Progenitor cell of endocrine pancreas (in vitro differentiated cells): ENCODE results near the gene PXK. TPM values are rescaled to one million over a fixed set of nuclear protein-coding genes. Genes with fewer than 3 reads are reported as not detected.
A peak's percentile ranks its signal among the peaks of the same experiment; 100 is the strongest.

Experiments used
- DNase-seq: peaks from one replicate; pipeline ENCODE4 v3.0.0; 2021; ENCODE audit warnings: low spot score; ENCODE audit not compliant: unreplicated experiment
- H3K27ac Mint-ChIP-seq: 2 replicates; pipeline ENCODE4 v1.8.0; 2021; ENCODE audit warnings: mild to moderate bottlenecking, moderate library complexity, mixed read lengths
- H3K27me3 Mint-ChIP-seq: 2 replicates; pipeline ENCODE4 v1.8.0; 2021; ENCODE audit warnings: mixed read lengths
- H3K36me3 Mint-ChIP-seq: 2 replicates; pipeline ENCODE4 v1.8.0; 2022; ENCODE audit warnings: mixed read lengths; ENCODE audit not compliant: insufficient read depth
- H3K4me1 Mint-ChIP-seq: 2 replicates; pipeline ENCODE4 v1.8.0; 2021; ENCODE audit warnings: low read depth, mixed read lengths
- H3K4me3 Mint-ChIP-seq: 2 replicates; pipeline ENCODE4 v1.8.0; 2021; ENCODE audit warnings: low read depth, mild to moderate bottlenecking, moderate library complexity, mixed read lengths
- H3K9me3 Mint-ChIP-seq: 2 replicates; pipeline ENCODE4 v1.8.0; 2021; ENCODE audit warnings: low read depth, mixed read lengths
- total RNA-seq: library from RNA; stranded (reverse); gene quantifications from 2 replicates; pipeline ENCODE4 v1.2.1, GENCODE V29; 2021
- TF ChIP-seq, protein P1 (sequence below): fragments of 200-600 bp; sonication (generic); IDR thresholded peaks from one replicate; pipeline ENCODE4 v1.5.0; 2021; ENCODE audit warnings: antibody characterized with exemption, mild to moderate bottlenecking; ENCODE audit not compliant: unreplicated experiment

PXK gene
- total RNA-seq, 1 donor from 2014 or later, result 12.5 TPM

DNA sequence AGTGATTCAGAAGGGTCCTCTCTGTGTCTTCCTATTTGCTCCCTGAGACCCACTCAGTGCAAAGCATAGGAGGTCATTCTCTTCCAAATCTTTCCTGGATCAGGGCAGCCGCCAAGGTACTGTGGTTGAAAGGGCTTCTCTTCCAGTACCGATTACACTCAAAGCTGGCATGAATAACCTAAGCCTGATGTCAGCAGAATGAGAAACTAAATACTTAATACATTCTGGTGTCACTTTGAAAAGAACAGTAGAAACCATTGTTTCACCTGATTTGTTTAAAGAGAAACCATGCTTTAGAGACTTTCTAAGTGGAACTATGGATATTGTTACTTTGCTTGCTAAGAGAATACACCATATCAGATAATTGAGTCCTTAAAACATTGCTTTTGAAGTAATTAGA is 50.8 kb downstream of the PXK start:
- no peaks in the 10 kb centered on the region for H3K9me3 Mint-ChIP-seq
- no peak for DNase-seq
- H3K27me3 Mint-ChIP-seq, result no peaks in the 10 kb centered on the region
- TF ChIP-seq, protein P1, sequence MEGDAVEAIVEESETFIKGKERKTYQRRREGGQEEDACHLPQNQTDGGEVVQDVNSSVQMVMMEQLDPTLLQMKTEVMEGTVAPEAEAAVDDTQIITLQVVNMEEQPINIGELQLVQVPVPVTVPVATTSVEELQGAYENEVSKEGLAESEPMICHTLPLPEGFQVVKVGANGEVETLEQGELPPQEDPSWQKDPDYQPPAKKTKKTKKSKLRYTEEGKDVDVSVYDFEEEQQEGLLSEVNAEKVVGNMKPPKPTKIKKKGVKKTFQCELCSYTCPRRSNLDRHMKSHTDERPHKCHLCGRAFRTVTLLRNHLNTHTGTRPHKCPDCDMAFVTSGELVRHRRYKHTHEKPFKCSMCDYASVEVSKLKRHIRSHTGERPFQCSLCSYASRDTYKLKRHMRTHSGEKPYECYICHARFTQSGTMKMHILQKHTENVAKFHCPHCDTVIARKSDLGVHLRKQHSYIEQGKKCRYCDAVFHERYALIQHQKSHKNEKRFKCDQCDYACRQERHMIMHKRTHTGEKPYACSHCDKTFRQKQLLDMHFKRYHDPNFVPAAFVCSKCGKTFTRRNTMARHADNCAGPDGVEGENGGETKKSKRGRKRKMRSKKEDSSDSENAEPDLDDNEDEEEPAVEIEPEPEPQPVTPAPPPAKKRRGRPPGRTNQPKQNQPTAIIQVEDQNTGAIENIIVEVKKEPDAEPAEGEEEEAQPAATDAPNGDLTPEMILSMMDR, result no peak
- peaks cover 7% of the 10 kb centered on the region for H3K4me1 Mint-ChIP-seq
- H3K4me3 Mint-ChIP-seq, result no peak overlapping the region
- no peaks in the 10 kb centered on the region for H3K36me3 Mint-ChIP-seq
- no peak overlapping the region for H3K27ac Mint-ChIP-seq

DNA sequence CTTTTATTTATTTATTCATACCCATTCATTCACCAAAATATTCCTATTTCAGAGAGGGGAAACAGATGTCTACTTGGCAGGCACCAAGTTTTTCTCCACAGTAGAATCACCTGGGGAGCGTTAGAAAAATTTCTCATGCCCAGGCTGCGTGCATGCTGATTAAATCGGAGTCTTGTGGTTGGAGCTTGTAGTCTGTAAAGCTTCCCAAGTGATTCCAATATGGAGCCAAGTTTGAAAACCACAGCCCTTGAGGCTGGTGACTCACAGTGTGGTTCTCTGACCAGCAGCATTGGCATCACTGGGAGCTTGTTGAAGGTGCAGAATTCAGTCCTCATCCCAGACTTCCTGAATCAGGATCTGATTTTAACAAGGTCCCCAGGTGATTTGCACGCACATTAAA is 51.2 kb downstream of the PXK start:
- DNase-seq, result no peak
- Mint-ChIP-seq H3K36me3 (no peaks in the 10 kb centered on the region), H3K4me1 (peaks cover 10% of the 10 kb centered on the region), H3K27ac (no peak overlapping the region), H3K9me3 (no peaks in the 10 kb centered on the region), H3K27me3 (no peaks in the 10 kb centered on the region), H3K4me3 (no peak overlapping the region)
- TF ChIP-seq, protein P1, result no peak

DNA sequence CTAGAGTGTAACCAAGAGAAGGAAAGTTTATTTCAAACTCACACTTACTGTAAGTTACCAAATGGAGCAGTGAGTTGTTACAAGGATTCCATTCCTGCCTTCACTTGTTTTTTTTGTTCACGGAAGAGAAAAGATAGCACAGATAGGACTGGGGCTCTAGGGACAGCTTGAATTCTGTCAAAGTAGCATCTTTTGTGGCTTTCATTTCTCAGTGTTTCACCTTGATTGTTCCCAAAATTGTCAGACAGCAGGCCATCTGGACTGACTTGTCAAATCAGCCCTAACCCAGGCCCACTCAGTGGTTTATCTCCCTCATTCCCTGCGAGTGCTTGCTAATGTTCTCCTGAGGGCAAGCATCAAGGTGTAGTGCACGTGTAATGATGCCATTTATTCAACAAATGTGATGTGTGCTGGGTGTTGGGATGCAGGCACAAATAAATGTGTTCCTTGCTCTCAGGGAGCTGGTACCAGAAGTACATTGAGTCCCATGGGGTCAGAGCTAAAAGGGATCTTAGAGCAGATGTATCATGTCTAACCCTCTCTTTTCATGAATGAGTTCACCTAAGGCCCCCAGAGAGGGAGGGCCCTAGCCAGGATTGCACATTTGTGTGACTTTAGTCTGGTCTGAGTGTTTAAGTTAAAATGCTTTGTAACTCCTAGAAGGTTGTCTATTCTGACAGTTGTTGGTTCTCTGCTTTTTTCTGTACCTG is 51.8 kb downstream of the PXK start:
- no peaks in the 10 kb centered on the region for H3K36me3 Mint-ChIP-seq
- peaks cover 7% of the 10 kb centered on the region for H3K4me1 Mint-ChIP-seq
- no peak for DNase-seq
- H3K27ac Mint-ChIP-seq, result peak overlapping the region; percentile 6
- H3K27me3 Mint-ChIP-seq, result no peaks in the 10 kb centered on the region
- TF ChIP-seq, protein P1, result no peak
- no peaks in the 10 kb centered on the region for H3K9me3 Mint-ChIP-seq
- H3K4me3 Mint-ChIP-seq, result no peak overlapping the region

DNA sequence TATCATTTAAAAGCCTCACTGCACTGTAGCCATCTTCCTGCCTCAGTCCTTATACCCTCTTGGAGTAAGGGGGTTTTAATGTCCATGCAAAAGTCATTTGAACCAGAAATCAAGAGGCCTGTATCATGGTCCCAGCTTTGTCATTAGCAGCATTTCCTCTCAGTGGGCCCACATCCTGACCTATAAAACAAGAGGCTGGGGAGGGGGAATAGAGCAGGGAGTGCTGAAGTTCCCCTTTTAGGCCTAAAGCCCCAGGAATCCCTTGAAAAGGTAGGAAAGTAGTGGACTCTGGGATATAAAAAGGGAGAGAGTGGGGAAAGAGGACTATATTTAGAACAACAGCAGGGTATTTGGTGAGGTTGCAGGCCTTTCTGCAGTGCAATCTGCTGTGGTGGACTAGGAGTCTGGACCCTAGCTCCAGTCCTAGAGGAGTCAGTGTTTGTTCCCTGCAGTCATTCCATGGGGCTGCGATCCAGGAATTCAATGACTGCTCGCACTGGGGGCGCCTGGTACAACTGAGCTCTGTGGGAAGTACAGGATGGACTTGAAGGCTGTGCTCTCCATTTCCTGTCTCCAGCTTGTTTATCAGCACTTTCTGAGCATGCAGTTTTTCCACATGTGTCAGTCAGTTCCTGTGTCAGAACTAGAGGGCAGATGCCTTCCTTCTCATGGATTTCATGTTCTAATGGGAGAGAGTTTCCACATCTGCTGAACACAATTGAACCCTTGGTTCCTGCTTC is 54.1 kb downstream of the PXK start:
- Mint-ChIP-seq H3K4me1 (peaks cover 13% of the 10 kb centered on the region), H3K4me3 (no peak overlapping the region)

More for the DNA sequence above, 54.1 kb downstream of the PXK start:
- Mint-ChIP-seq H3K9me3 (no peaks in the 10 kb centered on the region), H3K27me3 (no peaks in the 10 kb centered on the region), H3K36me3 (no peaks in the 10 kb centered on the region), H3K27ac (no peak overlapping the region)
- TF ChIP-seq, protein P1, result no peak
- no peak for DNase-seq
